NCI-H2196 treated with DMSO at 0.1 percent for 48 hours (cell line): ENCODE results near the gene LCE1B.

ENCODE experiments used
- DNase-seq: peaks from one replicate; lab custom pipeline; 2025; ENCODE audit not compliant: unreplicated experiment; lab: John Stamatoyannopoulos, UW

LCE1B gene

DNA sequence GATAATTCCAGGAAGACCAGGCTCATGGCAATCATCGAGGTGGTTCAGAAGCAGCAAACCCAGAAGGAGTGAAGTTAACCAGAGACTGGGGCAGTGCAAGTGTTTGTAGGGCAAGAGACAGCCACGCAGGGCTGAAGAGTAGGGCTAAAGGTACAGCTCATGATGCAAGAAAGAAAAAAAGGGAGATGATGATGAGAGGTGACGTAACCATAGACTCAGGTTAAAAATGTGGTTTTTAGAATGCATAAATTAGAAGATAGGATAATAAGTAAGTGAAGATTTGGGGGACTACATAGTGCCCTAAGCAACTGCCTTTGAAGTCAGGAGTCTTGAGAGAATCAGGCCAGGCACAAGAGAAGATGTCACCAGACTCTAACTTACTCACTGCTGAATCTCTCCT, 48.4 kb downstream of the LCE1B start:
- DNase-seq = no peak

DNA sequence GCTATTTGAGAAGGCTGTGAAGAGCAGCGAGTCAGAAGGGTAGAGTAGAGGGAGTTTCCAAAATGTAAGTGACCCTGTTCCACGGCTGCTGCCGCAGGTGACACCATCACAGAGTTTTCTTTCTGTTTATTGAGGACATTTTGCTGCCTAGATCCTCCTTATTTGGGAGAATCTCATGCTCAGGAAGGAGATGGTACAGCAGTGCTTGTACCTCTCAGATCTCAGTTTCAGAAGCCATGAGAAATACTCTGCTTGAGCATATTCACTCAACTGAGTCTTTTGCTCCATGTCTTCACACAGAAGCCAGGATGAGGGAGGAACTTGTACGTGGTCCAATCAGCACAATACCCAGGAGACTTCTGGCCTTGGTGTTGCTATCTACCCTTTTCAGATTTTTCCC, 49.6 kb downstream of the LCE1B start:
- no peak for DNase-seq
